HFFc6 (cell line): ENCODE results near the gene RHBDD3. TPM values are rescaled to one million over a fixed set of nuclear protein-coding genes. Genes with fewer than 3 reads are reported as not detected.
"Not testable (repeated sequence)": the region's sequence is repeated elsewhere in the genome, so short reads cannot be mapped to it uniquely, and the experiment has no call there.

Experiments used
- DNase-seq: peaks from one replicate; pipeline ENCODE4 v3.0.0-alpha.2; 2018
- H3K27ac Mint-ChIP-seq: 2 replicates; pipeline ENCODE4 v1.8.0; 2020; ENCODE audit warnings: mild to moderate bottlenecking, mixed read lengths
- H3K27me3 Mint-ChIP-seq: 2 replicates; pipeline ENCODE4 v1.8.0; 2021; ENCODE audit warnings: mild to moderate bottlenecking, moderate library complexity, mixed read lengths; ENCODE audit not compliant: insufficient read depth
- H3K36me3 Mint-ChIP-seq: 2 replicates; pipeline ENCODE4 v1.8.0; 2021; ENCODE audit warnings: low read depth, mixed read lengths
- H3K4me1 Mint-ChIP-seq: 2 replicates; pipeline ENCODE4 v1.8.0; 2020; ENCODE audit warnings: low read depth, mixed read lengths
- H3K4me3 Mint-ChIP-seq: 2 replicates; pipeline ENCODE4 v1.8.0; 2020; ENCODE audit warnings: mild to moderate bottlenecking, moderate library complexity, mixed read lengths
- H3K9me3 Mint-ChIP-seq: 2 replicates; pipeline ENCODE4 v1.8.0; 2020; ENCODE audit warnings: mild to moderate bottlenecking, mixed read lengths
- total RNA-seq, 6 experiments: library from RNA; stranded (reverse); fragmentation: NEBNext Ultra II Directional; extraction: Animal tissue kit (Norgen Biotek cat#: 25700); gene quantifications; 2 replicates in 1 of 6; 3 replicates in 5 of 6; pipeline ENCODE4 v1.2.3, GENCODE V29; 2021
- TF ChIP-seq, protein P1 (sequence below): fragments of 200-600 bp; sonication (generic); IDR thresholded peaks from 2 replicates; pipeline ENCODE4 v1.5.0; 2021; ENCODE audit warnings: antibody characterized with exemption, mild to moderate bottlenecking

Gene RHBDD3
- total RNA-seq, 6 experiments from 2014 or later: 19.4 to 24.0 (median 21.0) TPM

DNA sequence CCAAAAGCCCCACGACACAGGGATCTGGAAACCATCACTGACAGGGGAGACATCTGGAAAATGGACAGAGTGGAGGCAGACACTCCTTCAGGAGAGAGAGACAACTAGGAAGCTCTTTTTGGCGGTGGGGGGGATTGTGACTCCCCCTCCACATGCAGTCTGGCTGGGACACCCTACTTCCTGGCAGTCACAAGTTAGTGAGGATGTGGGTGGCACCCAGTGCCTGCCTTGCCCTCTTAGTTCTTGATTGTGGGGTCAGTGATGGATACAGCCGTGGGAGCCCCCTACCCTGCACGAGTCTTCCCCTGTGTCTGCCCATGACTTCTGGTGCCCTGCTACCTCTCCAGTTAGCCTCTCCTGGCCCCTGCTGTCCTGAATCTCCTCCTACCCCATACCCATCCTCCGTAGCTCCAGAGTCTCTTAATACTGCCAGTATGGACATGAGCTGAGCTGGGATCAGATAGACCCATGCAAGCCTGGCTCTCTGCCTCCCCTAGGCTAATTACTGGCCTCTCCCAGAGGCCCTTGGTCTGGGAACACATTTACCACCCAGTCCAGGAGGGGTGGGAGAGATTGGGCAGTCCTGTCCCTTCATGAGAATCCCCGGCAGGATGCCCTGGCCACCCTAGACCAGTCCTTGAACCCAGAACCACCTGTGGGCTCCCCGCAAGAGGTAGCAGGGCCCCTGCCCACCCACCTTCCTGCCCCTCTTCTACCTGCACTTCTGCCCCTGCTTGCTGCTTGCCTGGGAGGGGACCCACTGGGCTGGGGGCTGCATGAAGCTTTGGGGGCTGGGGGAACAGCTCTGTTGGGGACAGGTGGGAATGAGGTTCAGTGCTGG lies 22.8 kb downstream of the RHBDD3 start:
- TF ChIP-seq, protein P1, sequence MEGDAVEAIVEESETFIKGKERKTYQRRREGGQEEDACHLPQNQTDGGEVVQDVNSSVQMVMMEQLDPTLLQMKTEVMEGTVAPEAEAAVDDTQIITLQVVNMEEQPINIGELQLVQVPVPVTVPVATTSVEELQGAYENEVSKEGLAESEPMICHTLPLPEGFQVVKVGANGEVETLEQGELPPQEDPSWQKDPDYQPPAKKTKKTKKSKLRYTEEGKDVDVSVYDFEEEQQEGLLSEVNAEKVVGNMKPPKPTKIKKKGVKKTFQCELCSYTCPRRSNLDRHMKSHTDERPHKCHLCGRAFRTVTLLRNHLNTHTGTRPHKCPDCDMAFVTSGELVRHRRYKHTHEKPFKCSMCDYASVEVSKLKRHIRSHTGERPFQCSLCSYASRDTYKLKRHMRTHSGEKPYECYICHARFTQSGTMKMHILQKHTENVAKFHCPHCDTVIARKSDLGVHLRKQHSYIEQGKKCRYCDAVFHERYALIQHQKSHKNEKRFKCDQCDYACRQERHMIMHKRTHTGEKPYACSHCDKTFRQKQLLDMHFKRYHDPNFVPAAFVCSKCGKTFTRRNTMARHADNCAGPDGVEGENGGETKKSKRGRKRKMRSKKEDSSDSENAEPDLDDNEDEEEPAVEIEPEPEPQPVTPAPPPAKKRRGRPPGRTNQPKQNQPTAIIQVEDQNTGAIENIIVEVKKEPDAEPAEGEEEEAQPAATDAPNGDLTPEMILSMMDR: no peak
- no peaks in the 10 kb centered on the region for H3K4me1 Mint-ChIP-seq
- DNase-seq: no peak

DNA sequence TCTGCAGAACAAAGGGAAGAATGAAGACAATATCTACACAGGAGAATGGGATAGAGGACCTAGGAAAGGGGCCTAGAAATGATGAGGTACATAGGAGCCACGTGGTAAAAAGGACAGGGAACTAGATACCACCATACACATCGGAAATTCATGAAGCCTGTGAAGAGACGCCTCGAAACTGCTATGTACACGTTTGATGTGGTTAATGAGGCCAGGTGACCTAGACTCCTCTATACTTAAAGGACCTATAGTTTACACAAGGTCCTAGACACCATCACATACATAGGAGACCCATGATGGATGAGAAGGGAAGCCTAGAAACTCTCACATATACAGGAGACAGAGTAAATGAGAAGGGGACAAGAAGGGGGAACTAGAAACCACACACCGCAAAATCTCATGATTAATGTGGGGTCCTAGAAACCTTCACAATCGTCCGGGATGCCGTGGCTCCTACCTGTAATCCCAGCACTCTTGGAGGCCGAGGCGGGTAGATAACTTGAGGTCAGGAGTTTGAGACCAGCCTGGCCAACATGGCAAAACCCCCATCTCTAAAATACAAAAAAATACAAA lies 23.8 kb downstream of the RHBDD3 start:
- DNase-seq: no peak
- Mint-ChIP-seq H3K4me1 (no peaks in the 10 kb centered on the region), H3K36me3 (peaks cover 21% of the 10 kb centered on the region), H3K27me3 (peaks cover 28% of the 10 kb centered on the region), H3K9me3 (peaks cover 30% of the 10 kb centered on the region), H3K4me3 (no peak overlapping the region), H3K27ac (no peak overlapping the region)
- TF ChIP-seq, protein P1: no peak

More for the DNA sequence above, 22.8 kb downstream of the RHBDD3 start:
- peaks cover 26% of the 10 kb centered on the region for H3K27me3 Mint-ChIP-seq
- H3K27ac Mint-ChIP-seq: no peak overlapping the region
- peaks cover 21% of the 10 kb centered on the region; the same call in 1 of the 2 replicates for H3K9me3 Mint-ChIP-seq
- H3K36me3 Mint-ChIP-seq: peaks cover 16% of the 10 kb centered on the region
- H3K4me3 Mint-ChIP-seq: no peak overlapping the region

DNA sequence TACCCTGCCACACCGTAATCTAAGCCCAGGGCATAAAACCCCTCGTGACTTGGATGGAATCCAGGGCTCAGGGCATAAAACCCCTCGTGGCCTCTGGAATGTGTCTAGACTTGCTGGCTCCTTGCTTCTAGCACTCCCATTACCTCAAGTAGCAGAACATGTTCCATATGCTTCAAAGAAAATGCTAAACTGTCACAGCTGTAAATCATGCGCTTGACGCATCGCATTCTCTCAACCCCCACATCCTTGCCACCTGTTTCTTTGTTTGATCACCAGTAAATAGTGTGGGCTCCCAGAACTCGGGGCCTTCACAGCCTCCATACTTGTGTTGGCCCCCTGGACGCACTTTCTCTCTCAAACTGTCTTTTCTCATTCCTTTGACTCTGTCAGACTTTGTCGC lies 27.3 kb downstream of the RHBDD3 start:
- H3K4me1 Mint-ChIP-seq, H3K27ac Mint-ChIP-seq, DNase-seq, H3K4me3 Mint-ChIP-seq: not testable (repeated sequence)
- peaks cover 30% of the 10 kb centered on the region for H3K27me3 Mint-ChIP-seq
- H3K36me3 Mint-ChIP-seq: peaks cover 21% of the 10 kb centered on the region
- peaks cover 30% of the 10 kb centered on the region for H3K9me3 Mint-ChIP-seq

DNA sequence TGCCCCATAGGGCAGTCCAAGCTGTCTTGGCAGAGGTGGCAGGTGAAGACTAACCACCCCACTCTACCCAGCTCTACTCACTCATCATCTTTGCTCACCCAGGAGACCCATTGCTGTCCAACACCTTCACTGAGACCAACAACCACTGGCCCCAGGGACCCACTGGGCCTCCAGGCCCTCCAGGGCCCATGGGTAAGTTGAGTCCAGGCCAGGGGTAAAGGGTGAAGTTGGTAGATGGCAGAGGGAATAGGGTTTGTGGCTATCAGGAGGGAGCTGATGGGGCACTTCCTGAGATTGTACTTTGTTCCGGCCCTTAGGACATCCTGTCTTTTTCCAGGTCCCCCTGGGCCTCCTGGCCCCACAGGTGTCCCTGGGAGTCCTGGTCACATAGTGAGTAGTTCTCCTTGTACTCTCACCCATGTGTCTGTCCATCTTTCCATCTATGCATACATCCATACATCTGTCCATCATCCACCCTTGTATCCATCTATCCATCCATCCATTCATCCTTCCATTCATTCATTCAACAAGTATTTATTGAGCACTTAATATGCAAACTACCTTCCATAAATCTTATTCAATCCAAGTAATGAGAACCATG lies 34.4 kb downstream of the RHBDD3 start:
- no peak overlapping the region for H3K4me3 Mint-ChIP-seq
- DNase-seq: no peak
- H3K27me3 Mint-ChIP-seq: peaks cover 18% of the 10 kb centered on the region
- TF ChIP-seq, protein P1: no peak
- no peak overlapping the region for H3K27ac Mint-ChIP-seq
- H3K36me3 Mint-ChIP-seq: no peaks in the 10 kb centered on the region
- H3K9me3 Mint-ChIP-seq: no peaks in the 10 kb centered on the region
- H3K4me1 Mint-ChIP-seq: no peaks in the 10 kb centered on the region

DNA sequence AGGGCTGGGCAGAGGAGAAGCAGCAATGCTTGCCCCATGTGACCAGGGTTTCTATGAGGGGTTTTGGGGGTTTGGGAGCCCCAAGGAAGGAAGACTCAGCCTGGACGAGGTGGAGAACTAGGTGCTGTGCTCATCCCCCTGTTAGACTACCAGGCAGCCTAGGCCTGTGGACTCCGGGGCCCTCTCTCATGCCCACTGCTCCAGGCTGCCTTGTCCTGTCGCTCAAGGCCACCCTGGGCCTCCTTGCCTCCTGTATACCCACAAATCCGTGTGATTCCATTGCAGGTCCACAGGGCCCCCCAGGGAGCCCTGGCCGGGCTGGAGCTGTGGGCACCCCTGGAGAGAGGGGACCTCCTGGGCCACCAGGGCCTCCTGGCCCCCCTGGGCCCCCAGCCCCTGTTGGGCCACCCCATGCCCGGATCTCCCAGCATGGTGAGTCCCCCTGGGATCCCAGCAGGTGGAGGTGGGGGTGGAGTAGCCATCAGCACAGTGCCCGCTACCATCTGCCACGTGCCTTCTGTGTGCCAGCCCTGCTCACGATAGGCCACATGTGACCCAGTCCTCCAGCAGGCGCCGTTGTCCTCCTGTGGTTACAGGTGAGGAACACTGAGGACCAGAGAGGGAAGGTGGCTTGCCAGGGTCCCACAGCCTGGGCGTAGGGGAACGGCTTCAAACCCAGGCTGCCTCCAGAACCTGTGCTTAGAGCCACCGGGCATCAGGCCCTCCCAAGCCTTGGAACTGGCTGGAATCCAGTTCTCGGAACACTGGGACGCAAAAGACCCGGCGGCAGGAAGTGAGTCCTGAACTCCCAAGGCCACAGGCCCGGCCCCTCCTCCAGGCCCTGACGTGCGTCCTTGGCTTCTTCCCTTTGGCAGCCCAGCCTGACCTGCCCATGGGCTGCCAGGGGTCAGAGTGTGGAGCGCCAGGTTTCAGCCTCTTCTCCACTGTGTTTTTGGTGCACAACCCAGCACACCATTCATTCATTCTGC lies 35.5 kb downstream of the RHBDD3 start:
- no peaks in the 10 kb centered on the region for H3K36me3 Mint-ChIP-seq
- H3K9me3 Mint-ChIP-seq: no peaks in the 10 kb centered on the region
- no peaks in the 10 kb centered on the region for H3K4me1 Mint-ChIP-seq
- no peak for DNase-seq
- no peak overlapping the region for H3K4me3 Mint-ChIP-seq
- no peak overlapping the region for H3K27ac Mint-ChIP-seq
- H3K27me3 Mint-ChIP-seq: peaks cover 18% of the 10 kb centered on the region
- TF ChIP-seq, protein P1: no peak
